ENCODE measurements around the gene KLRG1.

DNA sequence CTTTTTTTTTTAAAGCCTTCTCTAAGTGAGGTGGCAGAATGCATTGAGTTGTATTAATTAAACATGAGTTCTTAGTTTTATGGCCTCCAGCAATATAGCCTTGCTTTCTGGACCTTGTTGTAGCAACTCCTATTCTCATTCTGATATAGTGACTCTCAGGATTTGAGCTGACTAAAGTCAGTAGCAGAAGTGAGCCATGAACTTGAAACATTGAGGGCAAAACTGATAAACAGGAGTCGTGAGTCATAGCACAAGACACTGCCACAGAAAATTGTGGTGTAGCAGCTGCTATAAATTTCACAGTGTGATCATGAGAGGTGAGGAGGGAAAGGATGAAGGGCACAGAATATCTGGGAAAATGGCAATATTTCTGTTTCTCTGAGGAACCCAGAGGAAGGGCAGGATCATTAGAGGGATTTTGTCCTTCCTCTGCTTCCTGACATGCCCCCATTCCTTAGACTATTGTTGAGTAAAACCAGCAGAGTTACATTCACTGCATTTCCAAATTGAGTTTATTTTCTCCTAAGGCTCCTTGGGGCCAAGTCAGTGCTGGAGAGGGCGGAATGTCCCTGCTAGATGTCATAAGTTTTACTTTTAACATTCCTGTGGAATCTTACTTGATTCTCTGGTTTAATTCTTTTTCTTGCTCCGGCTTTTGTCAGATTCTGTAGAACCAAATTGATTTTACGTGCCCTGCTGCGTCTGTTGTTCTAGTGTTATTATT, 7.5 kb downstream of the KLRG1 start:
- TF ChIP-seq EP300 (conservative IDR thresholded peaks at IDR 0.05; ENCODE audit: poor library complexity, severe bottlenecking): no peak
- TF ChIP-seq, protein P1, sequence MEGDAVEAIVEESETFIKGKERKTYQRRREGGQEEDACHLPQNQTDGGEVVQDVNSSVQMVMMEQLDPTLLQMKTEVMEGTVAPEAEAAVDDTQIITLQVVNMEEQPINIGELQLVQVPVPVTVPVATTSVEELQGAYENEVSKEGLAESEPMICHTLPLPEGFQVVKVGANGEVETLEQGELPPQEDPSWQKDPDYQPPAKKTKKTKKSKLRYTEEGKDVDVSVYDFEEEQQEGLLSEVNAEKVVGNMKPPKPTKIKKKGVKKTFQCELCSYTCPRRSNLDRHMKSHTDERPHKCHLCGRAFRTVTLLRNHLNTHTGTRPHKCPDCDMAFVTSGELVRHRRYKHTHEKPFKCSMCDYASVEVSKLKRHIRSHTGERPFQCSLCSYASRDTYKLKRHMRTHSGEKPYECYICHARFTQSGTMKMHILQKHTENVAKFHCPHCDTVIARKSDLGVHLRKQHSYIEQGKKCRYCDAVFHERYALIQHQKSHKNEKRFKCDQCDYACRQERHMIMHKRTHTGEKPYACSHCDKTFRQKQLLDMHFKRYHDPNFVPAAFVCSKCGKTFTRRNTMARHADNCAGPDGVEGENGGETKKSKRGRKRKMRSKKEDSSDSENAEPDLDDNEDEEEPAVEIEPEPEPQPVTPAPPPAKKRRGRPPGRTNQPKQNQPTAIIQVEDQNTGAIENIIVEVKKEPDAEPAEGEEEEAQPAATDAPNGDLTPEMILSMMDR (IDR thresholded peaks at IDR 0.05; ENCODE audit: poor library complexity, severe bottlenecking): no peak

Measured in neural cell (in vitro differentiated cells).